SK-N-MC (cell line): Measurements from ENCODE around the gene SERINC1.

ENCODE experiments used
- DNase-seq: peaks from one replicate; pipeline ENCODE4 v3.0.0-alpha.2; 2011; ENCODE audit warnings: low read depth, low spot score
- H3K27ac ChIP-seq: fragments of 200-600 bp; sonication (generic); 2 replicates; pipeline ENCODE4 v1.5.1; 2016; ENCODE audit warnings: mixed run types
- H3K36me3 ChIP-seq: fragments of 200-600 bp; sonication (generic); 2 replicates; pipeline ENCODE4 v1.6.1; 2017; ENCODE audit warnings: antibody characterized with exemption, low read length, mixed read lengths; ENCODE audit not compliant: insufficient read depth
- H3K4me3 ChIP-seq: fragments of 200-600 bp; sonication (generic); 2 replicates; pipeline ENCODE4 v1.5.1; 2016
- H3K9ac ChIP-seq: fragments of 200-600 bp; sonication (generic); 2 replicates; pipeline ENCODE4 v1.8.0; 2017; ENCODE audit warnings: mixed run types, mixed read lengths; ENCODE audit not compliant: insufficient read length
- H3K9me3 ChIP-seq: fragments of 200-600 bp; sonication (generic); 2 replicates; pipeline ENCODE4 v1.6.1; 2017; ENCODE audit warnings: low read depth, mild to moderate bottlenecking, antibody characterized with exemption, low read length, moderate library complexity, mixed read lengths
- EZH2 ChIP-seq: fragments of 200-600 bp; sonication (generic); IDR thresholded peaks from one replicate; pipeline ENCODE4 v1.6.1; 2017; ENCODE audit warnings: antibody characterized with exemption
- FOXP2 ChIP-seq: optimal IDR thresholded peaks from 2 replicates; pipeline ENCODE3; 2011; ENCODE audit warnings: mild to moderate bottlenecking, moderate library complexity; ENCODE audit not compliant: insufficient read depth; ENCODE audit errors: extremely low read length, control extremely low read depth
- POLR2AphosphoS5 ChIP-seq: IDR thresholded peaks from 2 replicates; pipeline ENCODE4 v1.6.1; 2012; ENCODE audit warnings: mild to moderate bottlenecking, low read depth, low read length, borderline replicate concordance

SERINC1 gene

GRCh38 chr6:122426597-122426996 lies 45.0 kb downstream of the SERINC1 start:
- DNase-seq, result no peak
- peaks cover 90% of the 10 kb centered on the region for H3K36me3 ChIP-seq
- no peak overlapping the region for H3K4me3 ChIP-seq

GRCh38 chr6:122423734-122424133 lies 47.9 kb downstream of the SERINC1 start:
- peaks cover 89% of the 10 kb centered on the region for H3K36me3 ChIP-seq
- H3K27ac ChIP-seq, result no peak overlapping the region
- no peak overlapping the region for H3K9ac ChIP-seq
- no peaks in the 10 kb centered on the region for H3K9me3 ChIP-seq
- DNase-seq, result no peak
- TF ChIP-seq FOXP2 (no peak), POLR2AphosphoS5 (no peak), EZH2 (no peak)
- H3K4me3 ChIP-seq, result no peak overlapping the region

More at GRCh38 chr6:122426597-122426996, 45.0 kb downstream of the SERINC1 start:
- Histone ChIP-seq H3K9me3 (no peaks in the 10 kb centered on the region), H3K27ac (peak overlapping the region; percentile 20; the same call in 1 of the 2 replicates), H3K9ac (no peak overlapping the region)
- TF ChIP-seq FOXP2, result no peak
- TF ChIP-seq POLR2AphosphoS5, result no peak
- no peak for TF ChIP-seq EZH2

GRCh38 chr6:122422614-122423267 lies 48.9 kb downstream of the SERINC1 start:
- H3K9me3 ChIP-seq, result no peaks in the 10 kb centered on the region
- H3K27ac ChIP-seq, result no peak overlapping the region
- no peak overlapping the region for H3K4me3 ChIP-seq
- H3K36me3 ChIP-seq, result peaks cover 89% of the 10 kb centered on the region
- TF ChIP-seq POLR2AphosphoS5 (no peak), EZH2 (no peak), FOXP2 (no peak)
- no peak for DNase-seq
- no peak overlapping the region for H3K9ac ChIP-seq

- Histone ChIP-seq H3K9me3 (no peaks in the 10 kb centered on the region), H3K9ac (no peak overlapping the region), H3K36me3 (peaks cover 90% of the 10 kb centered on the region), H3K27ac (no peak overlapping the region), H3K4me3 (no peak overlapping the region)
- TF ChIP-seq FOXP2 (no peak), POLR2AphosphoS5 (no peak), EZH2 (no peak)
- DNase-seq, result no peak
Measured at GRCh38 chr6:122422003-122422402, 49.6 kb downstream of the SERINC1 start.

GRCh38 chr6:122416825-122417224 lies 54.8 kb downstream of the SERINC1 start:
- no peak for DNase-seq
- TF ChIP-seq POLR2AphosphoS5 (no peak), EZH2 (no peak), FOXP2 (no peak)
- peaks cover 90% of the 10 kb centered on the region for H3K36me3 ChIP-seq
- H3K27ac ChIP-seq, result no peak overlapping the region
- H3K4me3 ChIP-seq, result no peak overlapping the region
- no peaks in the 10 kb centered on the region for H3K9me3 ChIP-seq
- H3K9ac ChIP-seq, result no peak overlapping the region

GRCh38 chr6:122412001-122412400 lies 59.6 kb downstream of the SERINC1 start:
- Histone ChIP-seq H3K36me3 (peaks cover 78% of the 10 kb centered on the region), H3K9ac (no peak overlapping the region), H3K27ac (no peak overlapping the region), H3K9me3 (0 out of 2 replicates have a peak, but pooled peaks cover 6% of the 10 kb centered on the region), H3K4me3 (no peak overlapping the region)
- no peak for TF ChIP-seq FOXP2
- TF ChIP-seq POLR2AphosphoS5, result no peak
- TF ChIP-seq EZH2, result no peak
- DNase-seq, result no peak

- Histone ChIP-seq H3K36me3 (peaks cover 72% of the 10 kb centered on the region), H3K27ac (peak overlapping the region; percentile 83), H3K4me3 (peak overlapping the region; percentile 5; the same call in 1 of the 2 replicates), H3K9ac (no peak overlapping the region), H3K9me3 (0 out of 2 replicates have a peak, but pooled peaks cover 6% of the 10 kb centered on the region)
- TF ChIP-seq EZH2 (no peak), POLR2AphosphoS5 (no peak), FOXP2 (no peak)
- DNase-seq, result no peak
Measured at GRCh38 chr6:122408702-122409458, 62.7 kb downstream of the SERINC1 start.

GRCh38 chr6:122408240-122408639 lies 63.4 kb downstream of the SERINC1 start:
- Histone ChIP-seq H3K36me3 (peaks cover 71% of the 10 kb centered on the region), H3K27ac (peak overlapping the region; percentile 83), H3K9ac (no peak overlapping the region), H3K4me3 (peak overlapping the region; percentile 5; the same call in 1 of the 2 replicates), H3K9me3 (0 out of 2 replicates have a peak, but pooled peaks cover 6% of the 10 kb centered on the region)
- no peak for TF ChIP-seq FOXP2
- no peak for TF ChIP-seq POLR2AphosphoS5
- no peak for TF ChIP-seq EZH2
- DNase-seq, result no peak
